ENCODE measurements around the gene ROBO1. TPM values are rescaled to one million over a fixed set of nuclear protein-coding genes. Genes with fewer than 3 reads are reported as not detected.

The ROBO1 gene
- total and polyA plus RNA-seq, 2 donors (not counting 3 experiments of a cell fraction or from before 2014, with no cell fraction given): 5.9 to 14.2 TPM

GRCh38 chr3:79769229-79769628 is 1.4 kb upstream of the ROBO1 start:
- POLR2A ChIA-PET: no interaction called here
- CTCF ChIA-PET: no interaction called here
- intact Hi-C loops (cut with micrococcal nuclease): no loop called here
- Histone ChIP-seq H4K20me1 (replicated peaks; ENCODE audit: control insufficient read depth, extremely low read depth, insufficient read depth, low read length) (no peaks in the 10 kb centered on the region), H3K4me3 (replicated peaks in 1 of 3; ENCODE audit: insufficient read depth in 1 of 3, low read depth in 1 of 3, low read length in 3 of 3) (no peak overlapping the region), H3K79me2 (ENCODE audit: control insufficient read depth, insufficient read depth, low read length) (no peaks in the 10 kb centered on the region), H3K9me1 (replicated peaks; ENCODE audit: control insufficient read depth, extremely low read depth, insufficient read depth, low read length) (no peaks in the 10 kb centered on the region), H3K36me3 (ENCODE audit: control insufficient read depth in 2 of 2, extremely low read depth in 1 of 2, insufficient read depth in 2 of 2, low read length in 2 of 2) (no peaks in the 10 kb centered on the region), H3K27ac (ENCODE audit: insufficient read depth, low read depth, low read length) (no peak overlapping the region), H3K9me3 (replicated peaks; ENCODE audit: control insufficient read depth, insufficient read depth, low read length) (no peaks in the 10 kb centered on the region), H2AFZ (ENCODE audit: low read depth, low read length) (no peak overlapping the region), H3K9ac (replicated peaks; ENCODE audit: extremely low read depth, insufficient read depth, low read length) (no peak overlapping the region), H3K27me3 (ENCODE audit: control insufficient read depth in 2 of 2, insufficient read depth in 2 of 2, low read length in 2 of 2) (peaks cover 0 to 5% of the 10 kb centered on the region in 2 experiments), H3K4me1 (ENCODE audit: control insufficient read depth, extremely low read depth, insufficient read depth, low read length) (peaks cover 15% of the 10 kb centered on the region), H3K4me2 (ENCODE audit: insufficient read depth, low read length) (no peak overlapping the region)
- FAIRE-seq: no peak
- DNase-seq (ENCODE audit: low read depth, low spot score): no peak
- dilution Hi-C loops (cut with MboI; ENCODE audit: extremely low pct_ligation_motif_present, low sequenced_read_pairs): no loop called here
- TF ChIP-seq MYC (IDR thresholded peaks at IDR 0.05; ENCODE audit: low read depth, low read length) (no peak), FOS (IDR thresholded peaks at IDR 0.05; ENCODE audit: borderline replicate concordance, insufficient read depth, low read length) (no peak), MAX (IDR thresholded peaks at IDR 0.05; ENCODE audit: insufficient read depth, insufficient read length) (no peak), POLR2A (IDR thresholded peaks at IDR 0.05; ENCODE audit: low read depth, low read length) (no peak)
- TF ChIP-seq, protein P1, sequence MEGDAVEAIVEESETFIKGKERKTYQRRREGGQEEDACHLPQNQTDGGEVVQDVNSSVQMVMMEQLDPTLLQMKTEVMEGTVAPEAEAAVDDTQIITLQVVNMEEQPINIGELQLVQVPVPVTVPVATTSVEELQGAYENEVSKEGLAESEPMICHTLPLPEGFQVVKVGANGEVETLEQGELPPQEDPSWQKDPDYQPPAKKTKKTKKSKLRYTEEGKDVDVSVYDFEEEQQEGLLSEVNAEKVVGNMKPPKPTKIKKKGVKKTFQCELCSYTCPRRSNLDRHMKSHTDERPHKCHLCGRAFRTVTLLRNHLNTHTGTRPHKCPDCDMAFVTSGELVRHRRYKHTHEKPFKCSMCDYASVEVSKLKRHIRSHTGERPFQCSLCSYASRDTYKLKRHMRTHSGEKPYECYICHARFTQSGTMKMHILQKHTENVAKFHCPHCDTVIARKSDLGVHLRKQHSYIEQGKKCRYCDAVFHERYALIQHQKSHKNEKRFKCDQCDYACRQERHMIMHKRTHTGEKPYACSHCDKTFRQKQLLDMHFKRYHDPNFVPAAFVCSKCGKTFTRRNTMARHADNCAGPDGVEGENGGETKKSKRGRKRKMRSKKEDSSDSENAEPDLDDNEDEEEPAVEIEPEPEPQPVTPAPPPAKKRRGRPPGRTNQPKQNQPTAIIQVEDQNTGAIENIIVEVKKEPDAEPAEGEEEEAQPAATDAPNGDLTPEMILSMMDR (IDR thresholded peaks at IDR 0.05; ENCODE audit: extremely low read depth in 1 of 2, insufficient read depth in 1 of 2, low read depth in 1 of 2, low read length in 2 of 2): no peak
- BruUV-seq (replicated peaks): no TSS peak

Measured in endothelial cell of umbilical vein (primary cell).